Globus pallidus (tissue), 1 donor: ENCODE data around the gene GNAO1.

Source experiments
- DNase-seq: peaks from one replicate; pipeline ENCODE4 v3.0.0-alpha.2; 2015; ENCODE audit warnings: low spot score

The GNAO1 gene

DNA sequence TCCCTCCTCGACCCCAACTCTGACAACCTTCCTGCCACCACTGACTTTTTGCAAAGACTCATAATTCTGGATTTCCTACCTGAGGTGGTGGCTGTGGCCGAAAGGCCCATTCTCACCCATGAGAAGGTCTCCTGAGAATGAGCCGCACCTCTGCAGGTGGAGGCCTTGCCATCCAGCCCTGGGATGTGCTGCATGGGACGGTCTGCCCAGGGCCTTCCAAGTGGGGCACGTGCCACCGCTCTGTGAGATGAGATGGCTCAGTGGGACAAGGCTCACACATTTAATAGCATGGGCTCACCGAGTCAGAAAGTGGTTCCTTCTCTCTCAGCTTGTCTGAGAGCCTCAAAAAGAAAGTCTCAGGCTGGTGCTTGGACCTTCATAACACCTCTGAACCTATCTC, 121.3 kb downstream of the GNAO1 start:
- no peak for DNase-seq

DNA sequence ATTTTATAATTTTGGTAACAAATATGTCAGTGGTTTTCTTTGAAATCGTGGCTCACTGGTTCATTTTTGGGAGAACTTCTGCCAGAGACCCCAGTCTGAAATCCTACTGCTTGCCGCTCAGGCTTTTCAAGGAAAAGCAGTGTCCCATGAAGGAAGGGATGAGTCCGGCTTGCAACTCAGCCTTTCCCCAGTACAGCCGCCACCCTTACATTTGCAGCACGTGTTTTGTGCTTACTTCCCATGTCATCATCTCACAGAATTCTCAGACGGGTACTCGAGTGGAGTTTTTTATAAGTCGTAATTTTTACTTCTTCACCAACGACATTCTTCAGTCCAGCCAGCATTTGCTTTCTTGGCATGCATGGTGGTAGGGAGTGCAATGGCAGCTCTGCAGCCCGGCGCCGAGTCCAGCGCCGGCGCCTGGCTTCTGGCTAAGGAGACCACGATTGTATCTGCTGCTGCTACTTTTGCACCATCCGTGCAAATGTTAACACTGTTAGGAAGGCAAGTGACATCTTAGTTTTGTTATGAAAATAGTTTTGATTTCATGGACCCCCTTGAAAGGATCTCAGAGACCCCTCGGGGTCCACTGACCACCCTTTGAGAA, 123.1 kb downstream of the GNAO1 start:
- no peak for DNase-seq

DNA sequence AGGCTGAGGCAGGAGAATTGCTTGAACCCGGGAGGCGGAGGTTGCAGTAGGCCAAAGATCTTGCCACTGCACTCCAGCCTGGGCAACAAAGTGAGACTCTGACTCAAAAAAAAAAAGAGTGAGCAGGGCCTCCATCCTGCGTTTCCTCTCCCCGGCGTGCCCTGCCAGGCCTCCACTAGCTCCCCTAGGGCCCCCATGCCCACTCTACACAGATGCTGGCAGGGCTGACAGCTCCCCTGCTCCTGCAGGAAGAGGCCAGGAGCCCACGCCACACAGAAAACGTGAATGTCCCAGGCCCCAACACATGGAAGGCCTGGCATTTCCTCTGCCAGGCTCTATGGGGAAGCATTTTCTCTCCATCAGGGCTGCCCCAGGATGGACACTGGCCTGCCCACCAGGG, 124.7 kb downstream of the GNAO1 start:
- no peak for DNase-seq

DNA sequence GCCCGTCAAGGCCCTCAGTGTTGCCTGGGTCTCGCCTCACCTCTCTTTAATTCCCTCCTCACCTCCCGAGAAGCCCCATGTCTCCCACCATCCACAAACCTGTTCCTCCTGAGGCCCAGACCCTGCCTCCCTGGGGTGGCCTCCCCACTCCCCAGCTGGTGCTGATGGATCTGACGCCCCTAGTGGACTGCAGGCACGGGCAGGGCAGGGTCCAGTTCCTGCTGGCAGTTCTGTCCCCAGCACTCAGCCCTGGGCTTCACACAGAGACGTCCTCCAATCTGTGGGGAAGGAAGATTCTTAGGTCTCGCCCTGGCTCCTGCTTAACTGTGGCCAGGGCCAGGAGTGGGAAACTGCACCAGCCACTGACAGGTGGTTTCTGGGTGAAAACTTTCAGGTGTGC, 125.3 kb downstream of the GNAO1 start:
- no peak for DNase-seq

DNA sequence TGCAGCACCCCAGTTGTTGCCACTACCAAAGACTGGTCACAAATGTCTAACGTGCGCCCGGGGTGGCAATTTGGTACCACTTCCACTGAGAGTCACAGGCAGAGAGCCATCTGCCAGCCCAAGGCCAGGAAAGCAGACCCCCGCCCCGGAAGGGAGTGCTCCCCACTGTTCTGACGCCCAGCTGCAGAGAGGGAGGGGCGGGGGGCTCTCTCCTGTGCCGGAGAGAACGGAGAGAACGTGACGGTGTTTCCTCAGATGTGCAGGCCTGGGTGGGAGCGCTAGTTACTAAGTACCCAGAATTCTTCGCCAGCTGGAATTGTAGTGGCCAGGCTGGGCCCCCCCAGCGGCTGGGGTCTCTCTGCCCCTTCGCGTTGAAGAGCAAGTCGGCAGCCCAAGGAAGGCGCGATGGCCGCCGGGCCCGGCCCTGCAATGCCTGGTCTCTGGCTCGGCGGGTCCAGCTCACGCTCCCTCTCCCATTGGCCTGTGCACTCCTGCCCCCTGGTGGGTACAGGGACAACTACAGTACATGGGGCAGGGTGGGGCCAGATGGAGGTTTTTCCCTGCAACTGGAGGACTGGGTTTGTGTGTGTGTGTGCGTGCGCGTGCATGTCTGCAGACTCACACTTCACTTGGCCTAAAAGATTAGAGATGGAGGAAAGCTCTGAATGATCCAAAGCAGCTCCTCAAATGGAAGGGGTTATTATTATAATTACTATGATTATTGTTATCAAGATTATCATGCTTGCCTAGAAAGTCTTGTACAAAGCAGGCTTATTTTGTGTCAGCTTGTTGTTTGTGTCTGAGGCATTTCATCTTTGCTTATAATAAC, 126.9 kb downstream of the GNAO1 start:
- peak; percentile 91 for DNase-seq

DNA sequence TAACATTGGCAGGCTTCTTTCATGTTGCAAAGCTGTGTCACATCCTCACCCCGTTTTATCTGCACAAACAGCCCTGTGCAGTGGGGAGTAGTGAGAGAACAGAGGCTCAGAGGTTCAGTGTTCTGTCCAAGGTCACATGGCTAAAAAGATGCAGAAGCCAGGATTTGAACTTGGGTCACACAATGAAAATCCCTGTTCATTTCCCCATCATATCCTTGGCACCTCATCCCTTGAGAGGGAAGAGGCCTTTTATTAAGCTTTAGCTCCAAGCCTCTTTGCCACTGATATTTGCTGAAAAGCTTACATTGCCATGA, 127.5 kb downstream of the GNAO1 start:
- no peak for DNase-seq

DNA sequence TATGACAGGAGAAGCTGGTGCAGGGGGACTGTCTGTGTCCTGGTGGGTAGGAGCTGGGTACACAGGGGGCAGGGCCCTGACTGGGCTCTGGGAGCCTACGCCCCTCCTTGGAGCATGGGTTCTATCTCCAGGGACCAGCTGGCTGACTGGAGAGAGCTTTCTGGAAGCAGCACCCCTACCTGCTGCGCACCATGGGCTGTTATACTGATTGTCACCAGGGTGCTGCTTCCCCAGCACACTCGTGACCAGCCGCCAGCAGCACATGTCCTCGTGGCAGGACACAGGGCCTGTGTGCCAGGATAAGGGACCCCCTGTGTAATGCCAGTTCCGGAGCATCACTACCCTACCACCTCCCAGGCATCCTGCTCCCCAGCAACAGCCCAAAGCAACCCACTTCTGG, 128.1 kb downstream of the GNAO1 start:
- no peak for DNase-seq

DNA sequence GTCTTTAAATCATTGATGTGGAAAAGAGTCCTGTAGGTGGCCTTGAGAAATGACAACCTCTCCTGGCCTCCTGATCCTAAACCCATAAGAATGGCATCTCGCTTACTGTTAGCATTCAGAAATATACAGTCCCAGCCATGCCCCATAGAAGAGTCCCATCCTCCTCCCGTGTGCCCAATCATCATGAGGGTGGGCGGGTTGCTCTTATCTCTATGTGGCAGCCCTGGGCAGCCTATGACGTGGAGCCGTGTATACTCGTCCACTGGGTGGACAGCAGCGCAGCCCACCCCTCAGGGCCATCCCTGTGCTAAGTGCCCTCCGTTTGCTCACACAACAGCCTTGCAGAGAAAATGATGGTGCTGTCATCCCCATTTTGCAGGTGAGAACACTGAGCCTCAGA, 128.8 kb downstream of the GNAO1 start:
- DNase-seq = no peak

DNA sequence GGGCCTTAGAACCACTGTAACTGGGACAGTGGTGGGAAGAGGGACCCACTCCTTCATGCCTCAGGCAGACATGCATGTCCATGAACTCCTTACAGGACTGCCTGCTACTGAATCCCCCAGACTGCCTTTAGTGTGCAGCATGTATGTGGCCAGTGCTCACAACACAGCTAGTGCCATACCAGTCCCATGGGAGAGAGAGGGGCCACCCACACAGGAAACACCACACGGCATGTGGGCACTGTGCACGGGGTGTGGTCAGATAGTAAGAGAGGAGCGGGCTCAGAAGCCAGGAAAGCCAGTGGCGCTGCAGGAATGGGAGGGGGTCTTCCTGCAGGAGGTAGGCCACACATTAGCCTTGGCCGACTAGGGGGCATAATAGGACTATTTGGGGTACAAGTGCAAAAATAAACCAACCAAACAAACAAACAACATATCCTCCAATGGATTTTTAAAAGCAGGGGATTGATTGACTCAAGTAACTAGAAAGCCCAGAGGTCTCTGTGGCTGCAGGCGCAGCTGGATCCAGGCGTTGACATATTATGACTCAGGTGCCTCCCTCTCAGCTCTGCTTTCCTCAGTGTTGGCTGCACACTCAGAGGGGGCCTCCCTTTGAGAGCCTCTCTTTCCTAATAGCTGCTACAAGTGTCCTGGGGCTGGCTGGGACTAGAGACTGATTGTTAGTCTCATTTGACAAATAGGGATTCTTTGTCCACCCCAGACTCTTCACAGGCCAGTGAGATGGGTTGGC, 129.7 kb downstream of the GNAO1 start:
- no peak for DNase-seq

DNA sequence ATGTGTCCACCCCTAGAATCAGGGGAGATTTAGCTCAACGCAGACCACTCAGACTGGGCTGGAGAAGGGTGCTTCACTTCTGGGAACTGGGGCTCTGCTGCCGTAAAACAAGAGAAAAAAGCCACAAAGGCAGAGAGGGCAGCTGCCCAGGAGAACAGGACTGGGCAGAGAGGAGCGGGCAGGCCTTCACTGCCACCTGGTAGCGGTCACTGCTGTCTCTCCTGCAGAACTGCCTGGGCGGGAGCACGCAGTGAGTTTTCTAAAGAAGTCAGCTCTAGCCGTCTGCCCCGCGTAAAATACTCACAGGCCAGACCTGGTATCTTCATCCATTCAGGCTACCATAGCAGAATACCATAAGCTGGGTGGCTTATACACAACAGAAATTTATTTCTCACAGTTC, 130.3 kb downstream of the GNAO1 start:
- DNase-seq = no peak

DNA sequence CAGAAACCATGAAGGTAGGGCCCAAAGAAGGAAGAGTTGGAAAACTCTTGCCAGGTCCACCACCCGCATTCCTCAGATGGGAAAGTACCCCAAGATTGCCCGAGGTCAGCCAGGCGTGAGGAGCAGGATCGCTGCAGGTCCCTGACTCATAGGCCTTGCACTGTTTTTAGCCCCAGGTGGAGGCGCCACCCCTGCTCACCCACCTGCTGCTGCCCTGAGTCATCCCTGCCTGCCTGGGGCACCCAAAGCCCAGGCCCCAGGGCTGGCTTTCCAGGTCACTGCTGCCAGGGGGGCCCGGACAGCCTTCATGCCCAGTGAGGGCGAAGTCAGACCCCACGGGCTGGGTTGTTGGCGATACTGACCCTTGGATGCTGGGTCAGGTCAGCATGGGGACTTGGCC, 133.1 kb downstream of the GNAO1 start:
- DNase-seq = no peak

DNA sequence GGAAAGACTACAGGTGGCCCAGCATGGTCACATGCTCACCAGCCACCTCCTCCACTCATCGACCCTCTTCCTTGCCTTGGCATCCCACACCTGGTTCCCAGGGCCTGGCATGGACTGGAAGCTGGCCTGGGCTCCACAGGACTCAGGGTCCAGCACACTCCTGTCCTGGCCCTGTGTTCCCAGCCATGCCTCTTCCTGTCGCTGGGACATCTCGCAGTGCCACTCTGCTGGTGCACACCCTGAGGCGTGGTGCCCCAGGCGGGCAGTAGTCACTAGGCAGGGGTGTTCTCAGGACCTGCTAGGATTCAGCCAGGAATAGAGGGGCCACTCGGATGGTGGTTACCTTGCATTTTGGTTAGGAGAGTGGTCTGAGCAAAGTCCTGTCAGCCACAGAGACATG, 134.7 kb downstream of the GNAO1 start:
- DNase-seq = no peak

DNA sequence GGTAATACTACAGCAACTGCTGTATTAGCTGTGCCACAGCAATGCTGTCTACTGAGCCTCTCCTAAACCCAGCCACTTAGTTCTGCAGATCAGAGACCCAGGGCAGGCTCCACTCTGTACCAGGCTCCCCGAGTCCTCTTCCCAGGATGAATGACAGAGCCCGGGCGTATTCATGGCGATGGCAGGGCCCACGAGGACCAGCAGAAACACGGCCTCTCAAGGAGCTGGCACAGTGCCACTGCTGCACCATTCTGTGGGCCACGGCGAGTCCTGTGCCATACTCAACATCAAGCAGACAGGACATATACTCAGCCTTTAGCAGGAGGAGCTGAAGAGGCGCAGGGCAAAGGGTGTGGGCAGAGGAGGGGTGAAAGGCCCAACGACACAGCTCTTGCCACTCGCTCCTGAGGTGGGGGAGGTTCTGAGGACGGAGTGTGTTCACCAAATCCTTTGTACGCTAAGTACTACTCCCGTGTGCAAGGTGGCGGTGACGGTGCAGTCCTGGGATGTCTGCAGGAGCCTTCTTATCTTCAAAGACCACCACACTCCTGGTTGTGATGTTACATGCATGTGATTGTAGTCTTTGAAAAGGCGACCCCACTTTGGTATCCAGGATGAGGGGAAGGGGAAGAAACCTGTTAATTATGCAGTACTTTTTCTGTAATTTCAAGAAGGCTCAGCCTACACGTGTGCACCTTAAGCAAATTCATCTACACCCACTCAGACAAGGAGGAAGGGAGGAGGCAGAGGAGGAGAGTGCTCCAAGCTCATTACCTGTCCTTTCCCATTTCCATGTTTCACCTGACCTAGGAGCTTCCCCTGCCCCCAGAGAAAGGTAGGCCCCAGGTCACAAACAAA, 136.0 kb downstream of the GNAO1 start:
- DNase-seq = no peak

DNA sequence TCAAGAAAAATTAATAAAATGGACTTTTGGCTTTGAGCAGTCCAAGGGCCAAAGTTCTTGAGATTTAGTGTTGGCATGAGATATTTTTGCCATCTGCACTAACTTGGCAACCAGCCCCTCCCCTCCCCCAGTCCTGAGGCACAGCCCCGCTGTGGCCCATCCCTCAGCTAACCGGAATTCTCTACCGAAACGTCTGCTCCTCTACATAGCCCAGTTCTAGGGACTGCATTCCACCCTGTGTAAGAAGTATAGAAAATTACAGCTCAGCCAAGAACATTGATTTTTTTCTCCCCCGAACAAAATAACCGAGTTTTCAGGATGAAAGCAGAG, 136.6 kb downstream of the GNAO1 start:
- DNase-seq = no peak

DNA sequence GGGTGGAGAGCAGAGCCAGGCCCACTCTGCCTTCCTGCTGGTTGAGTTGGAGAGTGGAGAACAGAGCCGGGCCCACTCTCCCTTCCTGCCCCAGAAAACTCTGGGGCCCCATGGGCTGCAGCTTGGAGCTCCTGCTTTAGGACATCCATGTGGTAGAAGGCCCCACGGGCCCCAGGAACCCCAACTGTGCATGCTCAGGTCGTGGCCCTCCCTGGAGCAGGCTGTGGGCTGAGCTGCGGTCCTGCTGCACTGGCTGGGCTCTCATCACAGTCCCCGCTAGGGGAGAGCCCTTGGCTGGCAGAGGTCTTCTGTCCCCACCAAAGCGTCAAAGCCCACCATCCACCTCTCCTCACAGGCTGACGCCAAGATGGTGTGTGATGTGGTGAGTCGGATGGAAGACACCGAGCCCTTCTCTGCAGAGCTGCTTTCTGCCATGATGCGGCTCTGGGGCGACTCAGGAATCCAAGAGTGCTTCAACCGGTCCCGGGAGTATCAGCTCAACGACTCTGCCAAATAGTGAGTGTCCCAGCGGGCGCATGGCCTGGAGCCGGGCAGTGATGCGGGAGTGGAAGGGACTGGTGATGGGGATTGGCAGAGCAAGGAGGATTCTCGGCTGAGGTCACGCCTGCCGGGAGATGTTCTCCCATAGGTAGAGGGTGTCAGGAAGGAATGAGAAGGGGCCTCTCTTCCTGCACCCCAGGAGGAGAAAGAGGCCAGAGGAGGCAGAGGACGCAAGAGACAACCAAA, 137.2 kb downstream of the GNAO1 start:
- no peak for DNase-seq

DNA sequence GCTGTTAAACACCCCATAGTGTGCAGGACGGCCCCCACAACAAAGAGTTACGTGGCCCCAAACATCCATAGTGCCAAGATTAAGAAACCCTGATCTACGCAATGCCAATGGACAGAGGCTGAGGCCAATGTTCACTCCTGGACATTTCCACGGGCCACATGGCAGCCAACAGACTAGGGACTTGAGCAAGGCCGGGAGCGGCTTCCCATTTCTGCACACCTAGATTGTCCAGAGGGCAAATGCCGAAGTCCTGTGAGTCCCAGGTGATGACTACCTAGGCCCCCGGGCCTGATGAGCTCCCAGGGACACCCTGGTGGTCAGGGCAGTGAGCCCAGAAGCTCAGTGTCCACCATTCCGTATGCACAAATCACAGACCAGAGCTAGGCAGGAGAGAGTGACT, 138.6 kb downstream of the GNAO1 start:
- DNase-seq = no peak

DNA sequence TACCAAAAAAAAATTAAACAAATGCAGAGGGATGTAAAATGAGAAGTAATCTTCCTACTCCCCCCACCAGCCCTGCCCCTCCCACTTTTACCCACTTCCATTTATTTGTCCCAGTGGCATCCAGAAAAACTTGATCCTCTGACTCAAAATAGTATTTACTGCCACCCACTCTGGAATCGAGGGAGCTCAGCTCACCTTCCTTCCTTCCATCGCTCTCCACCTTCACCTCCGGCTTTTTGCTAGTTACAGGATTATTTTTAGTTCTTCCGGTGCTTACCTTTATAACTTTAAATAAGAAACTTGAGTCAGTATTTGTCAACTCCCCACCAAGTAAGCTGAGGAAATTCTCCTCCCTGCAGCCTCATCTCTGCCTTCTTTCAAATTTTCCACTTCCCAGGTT, 139.2 kb downstream of the GNAO1 start:
- DNase-seq = no peak

DNA sequence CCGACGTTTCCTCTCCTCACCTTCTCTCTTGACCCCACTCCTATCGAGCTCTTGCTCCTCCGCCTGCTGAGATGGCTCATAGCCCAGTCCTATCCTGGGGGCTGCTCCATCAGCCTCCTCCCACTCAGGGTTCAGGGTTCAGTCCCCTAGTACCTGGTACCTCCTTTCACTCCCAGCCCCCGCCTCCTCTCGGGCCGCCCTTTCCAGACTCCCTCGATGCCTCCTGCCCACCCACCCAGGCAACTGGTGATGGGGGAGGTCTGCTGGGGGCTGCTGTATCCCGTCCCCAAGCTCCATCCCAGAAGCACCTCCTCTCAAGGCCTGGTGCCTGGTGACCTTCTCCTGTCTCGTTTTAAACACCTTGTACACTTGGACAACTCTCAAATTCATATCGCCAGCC, 140.1 kb downstream of the GNAO1 start:
- no peak for DNase-seq

DNA sequence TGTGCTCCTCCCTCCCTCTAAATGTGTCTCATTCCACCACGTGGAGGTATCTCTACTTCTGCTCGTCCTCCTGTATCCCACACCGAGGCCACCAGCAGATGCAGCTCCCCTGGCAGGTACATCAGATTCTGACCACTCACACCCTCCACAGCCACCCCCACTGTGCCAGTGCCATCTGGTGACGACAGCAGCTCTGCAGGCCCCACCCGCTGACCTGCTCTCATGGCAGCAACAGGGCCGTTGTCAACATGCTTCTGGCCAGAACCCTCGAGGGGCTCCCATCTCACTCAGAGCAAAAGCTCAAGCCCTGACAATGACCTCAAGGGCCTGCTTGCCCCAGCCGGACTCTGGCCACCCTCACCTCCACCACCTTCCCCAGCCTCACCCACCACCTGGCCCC, 140.6 kb downstream of the GNAO1 start:
- DNase-seq = no peak

DNA sequence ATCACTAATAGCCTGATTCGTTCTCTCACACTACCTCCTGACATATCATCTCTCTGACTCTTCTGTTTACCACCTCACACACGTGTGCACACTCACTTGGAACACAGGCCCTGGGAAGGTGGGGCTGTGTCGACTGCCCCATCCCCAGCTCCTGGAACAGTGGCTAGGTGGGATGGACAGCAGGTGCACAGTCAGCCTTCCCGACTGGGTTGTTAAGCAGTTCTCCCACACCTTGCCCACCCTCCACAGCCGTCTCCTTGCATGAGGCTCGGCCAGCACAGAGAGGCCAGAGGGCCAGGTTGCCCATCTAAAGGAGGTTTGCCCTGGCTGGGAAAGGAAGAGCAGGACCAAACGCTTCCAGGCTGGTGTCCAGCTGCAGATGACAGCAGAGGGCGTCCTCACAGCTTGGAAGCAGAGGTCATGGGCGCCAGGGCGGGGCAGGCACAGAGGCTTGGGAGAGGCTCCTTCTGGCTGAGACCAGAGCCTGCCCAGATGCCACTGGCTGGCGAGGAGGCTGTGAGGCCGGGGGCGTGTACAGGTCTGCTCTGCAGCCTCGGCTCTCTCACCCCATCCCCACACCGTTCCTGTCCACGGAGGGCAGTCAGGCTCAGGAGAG, 141.3 kb downstream of the GNAO1 start:
- peak; percentile 83 for DNase-seq

DNA sequence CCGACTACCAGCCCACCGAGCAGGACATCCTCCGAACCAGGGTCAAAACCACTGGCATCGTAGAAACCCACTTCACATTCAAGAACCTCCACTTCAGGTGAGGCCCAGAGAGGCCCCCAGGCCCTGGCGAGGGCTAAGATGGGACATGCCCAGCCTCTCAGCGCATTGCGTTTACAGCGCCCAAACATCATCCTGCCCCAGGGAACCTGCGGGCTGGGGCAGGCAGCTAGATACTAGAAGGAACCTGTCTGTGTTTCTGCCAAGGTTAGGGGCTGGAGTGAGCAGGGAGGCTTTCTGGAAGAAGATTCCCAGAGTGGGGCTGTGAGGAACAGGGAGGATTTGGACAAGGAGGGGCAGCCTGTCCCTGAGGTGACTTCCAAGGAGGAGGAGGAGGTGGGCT, 143.5 kb downstream of the GNAO1 start:
- no peak for DNase-seq
